ENCODE data around the gene MDH1B.

The MDH1B gene

DNA sequence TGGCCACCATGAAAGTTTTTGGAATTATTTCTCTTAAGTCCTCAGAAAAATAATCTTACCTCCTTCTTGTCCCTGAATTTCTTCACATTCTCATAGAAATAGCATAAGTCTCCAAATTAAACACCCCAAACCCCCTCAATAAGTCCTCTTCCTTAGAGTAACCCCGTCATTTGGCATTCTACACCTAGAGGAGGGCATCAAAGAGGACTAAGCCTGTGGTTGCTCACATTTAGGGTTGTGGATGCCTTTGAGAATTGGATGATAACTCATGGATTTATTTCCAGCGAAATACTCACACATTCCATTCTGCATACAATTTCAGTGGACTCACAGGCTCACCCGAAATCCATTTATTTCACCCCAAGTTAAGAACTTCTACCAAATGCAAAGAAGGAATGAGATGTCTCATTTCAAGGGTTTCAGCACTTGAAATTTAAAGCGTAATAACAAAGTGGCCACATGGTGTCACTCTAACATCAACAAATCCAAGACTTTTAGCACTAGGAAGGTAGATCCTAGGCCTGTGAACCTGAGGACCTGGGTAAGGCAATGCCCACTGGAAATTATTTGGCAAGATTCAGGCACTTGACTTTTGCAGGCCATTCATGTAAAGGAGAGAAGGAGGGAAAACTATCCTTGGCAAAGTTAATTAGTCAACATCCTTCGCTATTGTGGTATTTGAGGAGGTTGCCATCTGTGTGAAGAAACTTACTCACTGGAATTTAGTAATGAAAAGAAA lies 71.6 kb downstream of the MDH1B start:
- peak; percentile 67 to 71 for DNase-seq

DNA sequence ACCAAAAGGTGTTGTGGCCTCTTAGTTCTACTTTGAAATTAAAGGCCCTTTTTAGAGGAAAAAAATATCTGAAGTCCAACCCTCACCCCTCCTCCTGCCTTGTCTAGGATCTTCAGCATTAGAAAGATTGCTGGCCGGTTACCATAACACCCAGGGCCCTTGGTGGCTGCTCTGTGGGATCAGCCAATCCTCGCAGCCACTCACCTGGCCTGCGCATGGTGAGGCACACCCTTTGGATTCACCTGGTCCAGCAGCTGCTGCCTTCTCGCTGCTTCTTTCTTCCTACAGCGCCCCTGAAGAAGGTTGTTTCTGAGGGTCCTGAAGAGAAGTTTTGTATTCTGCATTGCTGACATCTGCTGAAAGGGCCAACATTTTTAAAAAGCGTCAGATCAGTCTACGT lies 72.2 kb downstream of the MDH1B start:
- DNase-seq: no peak

GRCh38 chr2:206688990-206689389 lies 76.1 kb downstream of the MDH1B start:
- no peak for DNase-seq

GRCh38 chr2:206688453-206688852 lies 76.7 kb downstream of the MDH1B start:
- DNase-seq: no peak
